Body of pancreas (tissue), 4 donors: ENCODE data around the gene LATS2. TPM values are rescaled to one million over a fixed set of nuclear protein-coding genes. Genes with fewer than 3 reads are reported as not detected.

Experiments used
- ATAC-seq: fragments of 150-250 bp; one replicate; pipeline ENCODE4 v1.9.1; 2016
- DNase-seq, 4 donors: peaks; one replicate each; pipeline ENCODE4 v3.0.0-alpha.2; 2019
- H3K27ac ChIP-seq, 4 donors: fragments of 200-600 bp; sonication (generic); 1 replicate in 3 of 4; 2 replicates in 1 of 4; pipeline versions ENCODE4 v1.5.1 to v1.6.1; 2016 to 2019; ENCODE audit warnings: mild to moderate bottlenecking in 1 of 4, mixed read lengths in 1 of 4, moderate library complexity in 1 of 4
- H3K27me3 ChIP-seq, 2 donors: fragments of 200-600 bp; sonication (generic); one replicate each; pipeline ENCODE4 v1.6.0; 2016; ENCODE audit warnings: mild to moderate bottlenecking in 1 of 2
- H3K36me3 ChIP-seq, 2 donors: fragments of 200-600 bp; sonication (generic); replicated peaks in 1 of 2; 2 replicates each; pipeline ENCODE4 v1.5.1; 2016; ENCODE audit warnings: low read depth in 2 of 2; ENCODE audit not compliant: insufficient read depth in 1 of 2
- H3K4me1 ChIP-seq: fragments of 200-600 bp; sonication (generic); one replicate; pipeline ENCODE4 v1.6.0; 2016
- H3K4me3 ChIP-seq, 2 donors: fragments of 200-600 bp; sonication (generic); 1 replicate in 1 of 2; 2 replicates in 1 of 2; pipeline ENCODE4 v1.5.1; 2016 to 2019
- H3K9me3 ChIP-seq, 3 donors: fragments of 200-600 bp; sonication (generic); 1 replicate in 2 of 3; 2 replicates in 1 of 3; pipeline ENCODE4 v1.5.1; 2016
- CTCF ChIP-seq, 7 experiments: fragments of 450-650 bp in 4 of 7; fragments of 200-600 bp in 3 of 7; sonication (generic) in 3 of 7; IDR thresholded peaks; one replicate each; pipeline ENCODE4 v1.5.1; 2016 to 2019; ENCODE audit warnings: antibody characterized with exemption in 7 of 7
- POLR2A ChIP-seq, 3 donors: fragments of 450-650 bp; IDR thresholded peaks; one replicate each; pipeline ENCODE4 v1.6.1; 2016; ENCODE audit warnings: antibody characterized with exemption in 3 of 3, mild to moderate bottlenecking in 2 of 3
- WGBS, 2 donors: methylation state at CpG; one replicate each; pipeline ENCODE4 v1.1.5; 2017; 5-methylcytosine and 5-hydroxymethylcytosine counted together
- intact Hi-C: fragments of 100-400 bp; cut with DNase I; formaldehyde crosslinking; loops from one replicate; pipeline ENCODE4 v1.15.1; 2023
- total RNA-seq, 2 donors: library from RNA; depleted of rRNA; stranded (reverse); fragments of >200 nt; gene quantifications; one replicate each; pipeline ENCODE4 v1.1.0, GENCODE V29; 2016

The LATS2 gene
- total RNA-seq, 2 donors from 2014 or later, result 12.2 to 17.5 TPM

- Histone ChIP-seq H3K4me1 (peaks cover 55% of the 10 kb centered on the region), H3K27ac (peak overlapping the region in 1 of 4 donors; percentile 66), H3K9me3 (no peaks in the 10 kb centered on the region), H3K27me3 (no peaks in the 10 kb centered on the region), H3K4me3 (no peak overlapping the region), H3K36me3 (no peaks in the 10 kb centered on the region)
- 86 to 97% methylated on average over 4 of the region's 4 CpGs for WGBS, 2 donors
- TF ChIP-seq CTCF (IDR thresholded peaks at IDR 0.05) (no peak), POLR2A (IDR thresholded peaks at IDR 0.05) (no peak)
- no peak for DNase-seq
- no peak for ATAC-seq
- intact Hi-C loops, result no loop called here
Observed at GRCh38 chr13:21018220-21018619, 43.2 kb downstream of the LATS2 start.

GRCh38 chr13:21016487-21016886 is 44.9 kb downstream of the LATS2 start:
- no peaks in the 10 kb centered on the region for H3K36me3 ChIP-seq
- intact Hi-C loops, result no loop called here
- H3K27ac ChIP-seq, result peak overlapping the region in 2 of 4 donors; percentile 62 to 66

GRCh38 chr13:21015284-21015683 is 46.1 kb downstream of the LATS2 start:
- 82 to 100% methylated on average over 1 of the region's 1 CpG for WGBS, 2 donors
- H3K27ac ChIP-seq, result peak overlapping the region in 2 of 4 donors; percentile 43 to 53
- no peak overlapping the region for H3K4me3 ChIP-seq
- no peaks in the 10 kb centered on the region for H3K36me3 ChIP-seq
- H3K27me3 ChIP-seq, result no peaks in the 10 kb centered on the region
- TF ChIP-seq POLR2A (IDR thresholded peaks at IDR 0.05) (no peak), CTCF (IDR thresholded peaks at IDR 0.05) (no peak)
- no peak for DNase-seq
- ATAC-seq, result no peak
- H3K4me1 ChIP-seq, result peaks cover 52% of the 10 kb centered on the region
- no peaks in the 10 kb centered on the region for H3K9me3 ChIP-seq
- intact Hi-C loops, result no loop called here

More at GRCh38 chr13:21016487-21016886, 44.9 kb downstream of the LATS2 start:
- 69 to 71% methylated on average over 4 of the region's 4 CpGs for WGBS, 2 donors
- no peak overlapping the region for H3K4me3 ChIP-seq
- TF ChIP-seq CTCF (IDR thresholded peaks at IDR 0.05) (no peak), POLR2A (IDR thresholded peaks at IDR 0.05) (no peak)
- H3K9me3 ChIP-seq, result no peaks in the 10 kb centered on the region
- no peak for DNase-seq
- no peak for ATAC-seq
- H3K27me3 ChIP-seq, result no peaks in the 10 kb centered on the region
- peaks cover 47% of the 10 kb centered on the region for H3K4me1 ChIP-seq

GRCh38 chr13:21014502-21015170 is 46.8 kb downstream of the LATS2 start:
- Histone ChIP-seq H3K4me1 (peaks cover 52% of the 10 kb centered on the region), H3K4me3 (no peak overlapping the region), H3K27me3 (no peaks in the 10 kb centered on the region), H3K9me3 (no peaks in the 10 kb centered on the region), H3K36me3 (no peaks in the 10 kb centered on the region), H3K27ac (peak overlapping the region; percentile 33 to 53 (median 42))
- 37 to 41% methylated on average over 8 of the region's 8 CpGs for WGBS, 2 donors
- intact Hi-C loops, result no loop called here
- DNase-seq, result peak in 2 of 4 donors; percentile 27 to 53
- ATAC-seq, result peak; percentile 52
- TF ChIP-seq POLR2A (IDR thresholded peaks at IDR 0.05), result no peak
- no peak for TF ChIP-seq CTCF (IDR thresholded peaks at IDR 0.05)

- Histone ChIP-seq H3K4me3 (no peak overlapping the region), H3K4me1 (peaks cover 52% of the 10 kb centered on the region), H3K9me3 (no peaks in the 10 kb centered on the region), H3K36me3 (no peaks in the 10 kb centered on the region), H3K27ac (peak overlapping the region in 3 of 4 donors; percentile 33 to 53 (median 43)), H3K27me3 (no peaks in the 10 kb centered on the region)
- no peak for DNase-seq
- TF ChIP-seq POLR2A (IDR thresholded peaks at IDR 0.05) (no peak), CTCF (IDR thresholded peaks at IDR 0.05) (no peak)
- no peak for ATAC-seq
- intact Hi-C loops, result no loop called here
- WGBS, 2 donors, result 56 to 74% methylated on average over 6 of the region's 6 CpGs
Observed at GRCh38 chr13:21014139-21014501, 47.3 kb downstream of the LATS2 start.
